Activated CD4-positive, CD25-positive, alpha-beta regulatory T cell treated with anti-CD3 and anti-CD28 coated beads, Interleukin-2, amount 50 U/mL, for 16 hours (primary cell): ENCODE results near the gene TMEM60.
"Not testable (repeated sequence)": the region's sequence is repeated elsewhere in the genome, so short reads cannot be mapped to it uniquely, and the experiment has no call there.

Experiments
- DNase-seq: peaks from one replicate; pipeline ENCODE4 v3.0.0-alpha.2; 2020; ENCODE audit warnings: low read depth, low spot score

The TMEM60 gene

DNA sequence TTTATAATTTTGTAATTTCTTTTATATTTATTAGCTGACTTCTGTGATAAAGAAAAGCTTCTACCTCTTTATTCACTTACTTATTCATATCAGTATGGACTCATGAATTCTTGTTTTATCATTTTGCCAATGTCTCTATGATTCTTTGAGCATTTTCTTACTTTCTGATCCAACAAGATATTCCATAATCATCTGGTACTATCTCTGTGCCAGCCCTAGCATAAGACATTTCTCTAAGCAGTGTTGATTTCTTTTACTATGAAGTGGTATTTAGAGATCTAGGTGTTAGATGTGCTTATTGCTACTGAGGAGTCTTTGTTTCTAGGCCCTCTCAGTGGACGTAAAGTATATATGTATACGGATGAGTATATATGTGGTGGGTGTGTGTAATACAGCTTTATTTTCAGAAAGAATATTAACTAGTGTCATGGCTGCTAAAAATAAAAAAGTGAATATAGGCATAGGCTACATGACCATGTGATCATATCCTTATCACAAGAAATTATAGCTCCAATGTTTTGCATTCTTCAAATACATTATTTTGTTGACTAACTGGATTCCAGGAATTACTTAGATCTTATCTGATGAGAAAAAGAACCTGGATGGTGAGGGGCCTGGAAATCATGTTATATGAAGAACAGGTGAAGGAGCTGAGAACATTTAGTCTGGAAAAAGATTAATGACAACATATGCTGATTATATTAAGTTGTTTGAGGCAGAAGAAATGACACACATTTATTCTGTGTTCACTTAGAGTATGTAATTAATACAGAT, 13.5 kb upstream of the TMEM60 start:
- no peak for DNase-seq

DNA sequence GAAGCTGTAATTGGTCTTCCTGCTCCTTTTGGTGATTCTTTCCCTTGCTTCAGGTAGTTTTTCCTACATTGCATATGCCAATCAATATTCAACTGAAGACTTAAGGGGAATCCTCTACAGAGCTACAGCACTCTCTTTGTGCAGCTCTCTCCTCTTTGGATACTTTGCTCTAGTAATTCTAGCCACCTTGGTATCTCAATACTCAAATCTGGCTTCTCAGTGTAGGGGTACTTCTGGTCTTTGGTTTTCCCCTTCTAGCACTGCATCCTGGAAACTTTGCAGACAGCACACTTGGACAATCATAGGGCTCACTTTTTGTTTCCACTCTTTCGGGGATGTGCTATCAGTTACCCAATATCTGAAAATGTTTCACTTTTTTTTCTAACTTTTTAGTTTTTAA, 10.3 kb upstream of the TMEM60 start:
- DNase-seq: no peak

DNA sequence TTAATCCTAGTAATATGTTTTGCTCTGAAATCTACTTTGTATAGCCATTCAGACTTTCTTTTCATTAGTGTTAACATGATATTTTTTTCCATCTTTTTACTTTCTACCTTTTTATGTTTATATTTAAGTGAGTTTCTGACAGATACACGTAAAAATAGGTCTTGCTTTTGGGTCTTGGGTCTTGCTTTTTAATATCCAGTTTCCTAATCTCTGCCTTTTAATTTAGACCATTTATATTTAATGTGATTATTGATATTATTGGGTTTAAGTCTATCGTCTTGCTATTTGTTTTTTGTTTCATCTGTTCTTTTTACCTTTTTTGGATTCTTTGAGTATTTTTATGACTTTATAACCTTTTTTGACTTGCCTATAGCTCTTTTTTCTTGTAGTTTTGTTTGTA, 8.2 kb upstream of the TMEM60 start:
- DNase-seq: no peak

DNA sequence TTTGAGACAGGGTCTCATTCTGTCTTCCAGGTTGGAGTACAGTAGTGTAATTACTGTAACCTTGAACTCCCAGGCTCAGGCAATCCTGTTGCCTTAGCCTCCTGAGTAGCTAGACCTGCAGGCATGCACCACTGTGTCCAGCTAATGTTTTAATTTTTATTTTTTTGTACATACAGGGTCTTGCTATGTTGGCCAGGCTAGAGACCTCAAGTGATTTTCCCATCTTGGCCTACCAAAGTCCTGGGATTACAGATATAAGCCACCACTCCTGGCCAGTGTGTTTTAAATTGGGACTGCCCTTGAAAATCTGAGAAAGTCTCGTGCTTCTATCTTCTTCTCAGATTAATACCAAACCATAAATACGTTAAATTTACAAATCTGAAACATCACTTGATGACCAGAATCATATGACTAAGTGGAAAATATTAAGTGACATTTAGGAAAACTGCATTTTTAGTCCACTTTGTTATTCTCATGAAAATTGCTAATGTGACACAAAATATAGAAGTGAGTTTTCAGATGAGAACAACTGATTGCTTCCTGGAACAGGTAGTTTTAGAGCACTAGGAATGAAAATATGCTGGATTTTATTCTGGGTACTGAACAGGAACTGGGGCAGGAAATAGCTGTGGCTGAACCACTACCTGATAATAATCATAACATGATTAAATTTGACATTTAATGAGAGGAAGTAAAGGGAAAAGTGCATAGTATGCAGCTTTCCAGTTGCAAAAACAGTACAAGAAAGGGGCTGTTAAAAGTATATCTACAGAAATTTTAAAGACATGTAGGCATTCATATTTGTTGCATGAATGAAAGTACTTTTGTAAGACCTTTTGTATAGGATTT, 4.5 kb upstream of the TMEM60 start:
- no peak for DNase-seq

DNA sequence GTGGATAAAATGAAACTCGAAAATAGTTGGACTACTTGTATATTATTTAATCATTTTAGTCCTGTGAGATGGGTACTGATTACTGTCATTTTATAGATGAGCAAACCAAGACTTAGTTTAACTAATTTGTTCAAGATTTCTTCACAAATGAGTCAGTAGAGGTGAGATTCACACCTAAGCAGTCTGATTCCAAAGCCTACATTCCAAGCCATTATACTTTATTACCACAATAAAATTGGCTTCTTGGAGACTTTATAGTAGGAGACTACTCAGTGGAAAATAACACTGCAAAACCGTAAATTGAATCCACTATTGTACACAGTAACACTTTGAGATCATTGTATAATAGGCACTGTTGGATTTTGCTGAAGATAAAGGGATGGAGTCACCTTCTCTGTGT, 2.5 kb upstream of the TMEM60 start:
- no peak for DNase-seq

DNA sequence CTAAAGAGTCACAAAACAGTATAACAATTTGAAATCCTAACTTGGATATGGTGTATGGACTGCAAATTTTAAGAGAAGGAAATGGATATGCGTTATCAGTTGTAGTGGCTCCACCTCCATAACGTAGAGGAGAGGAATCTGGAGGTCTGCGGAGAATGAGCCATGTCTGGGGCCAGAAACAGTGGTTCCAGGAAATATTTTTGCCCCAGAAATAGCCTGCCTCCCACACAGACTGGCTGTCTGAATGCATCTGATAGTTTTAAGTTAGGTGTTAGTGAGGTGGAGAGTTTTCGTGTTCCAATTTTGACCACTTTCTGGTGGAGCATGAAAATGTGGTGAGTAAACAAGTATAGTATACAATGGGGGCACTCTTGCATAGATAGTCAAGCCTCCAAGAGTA, 1.9 kb upstream of the TMEM60 start:
- no peak for DNase-seq

DNA sequence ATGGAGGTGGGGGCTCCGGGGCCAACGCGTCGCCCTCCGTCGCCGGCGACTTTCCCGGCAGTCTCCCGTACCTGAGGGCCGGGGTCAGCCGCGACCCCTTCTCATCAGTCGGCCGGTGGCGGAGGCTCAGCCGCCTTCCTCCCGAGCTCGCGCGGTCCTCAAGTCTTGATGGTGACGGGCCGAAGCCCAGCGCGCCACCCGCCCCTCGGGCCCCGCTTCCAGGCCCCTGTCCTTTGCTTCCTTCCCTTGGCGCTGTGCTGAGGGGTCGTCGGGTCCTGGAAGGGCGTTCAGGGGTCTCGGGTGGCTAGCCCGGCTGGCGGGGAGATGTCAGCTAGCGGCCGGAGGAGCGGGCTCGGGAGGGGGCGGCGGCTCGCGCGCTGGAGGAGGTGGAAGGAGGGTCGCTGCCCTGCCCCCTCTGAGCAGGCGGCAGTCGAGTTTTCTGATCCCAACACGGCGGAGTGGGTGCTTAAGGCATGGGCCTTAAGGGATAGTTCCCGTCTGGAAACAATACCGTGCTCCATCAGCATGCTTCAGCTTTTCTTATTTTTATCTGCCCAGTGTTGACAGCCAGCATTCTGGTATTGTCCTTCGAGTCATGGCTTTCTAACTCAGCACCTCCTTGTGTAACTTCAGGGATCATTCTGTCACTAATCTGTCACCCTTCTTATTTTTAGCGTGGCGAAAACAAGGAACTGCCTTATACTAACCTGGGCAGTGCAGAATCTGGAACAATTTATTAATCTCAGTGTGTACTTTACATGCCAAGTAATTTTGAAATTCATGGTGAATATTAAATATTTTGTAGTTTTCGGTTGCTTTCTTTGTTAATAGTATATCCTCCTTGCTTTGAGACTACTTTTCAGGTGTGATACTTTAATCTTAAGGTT, 1.1 kb upstream of the TMEM60 start:
- DNase-seq: no peak

DNA sequence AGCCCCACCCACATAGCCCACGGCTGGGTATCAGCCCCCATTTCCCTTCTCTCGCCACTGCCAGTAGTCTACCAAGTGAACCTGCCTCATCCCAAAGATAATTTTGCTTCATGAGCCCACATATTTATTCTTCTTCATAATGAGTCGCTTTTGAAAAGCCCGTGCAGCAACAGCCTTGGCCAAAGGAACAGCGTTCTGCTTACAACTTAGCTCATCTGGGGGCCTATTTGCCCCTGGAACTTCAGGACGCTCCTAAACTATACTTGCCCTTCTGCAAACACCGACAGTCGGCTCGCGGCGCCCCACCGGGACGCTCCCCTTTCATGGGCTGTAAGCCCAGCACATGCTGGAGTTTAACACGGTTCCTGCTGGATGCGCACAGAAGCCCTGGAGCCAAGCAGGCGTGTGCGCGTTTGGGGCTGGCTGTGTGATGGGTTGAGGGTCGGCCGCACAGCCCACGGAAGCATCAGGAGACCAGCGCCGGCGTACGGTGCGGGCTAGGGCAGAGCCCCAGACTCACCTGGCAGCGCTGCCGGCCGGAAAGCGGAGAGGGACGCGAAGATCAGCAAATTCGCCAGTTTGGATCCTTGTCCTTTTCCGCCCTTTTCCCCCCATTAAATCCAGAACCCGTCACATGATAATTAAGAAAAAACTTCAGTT, 370 bp downstream of the TMEM60 start:
- no peak for DNase-seq

DNA sequence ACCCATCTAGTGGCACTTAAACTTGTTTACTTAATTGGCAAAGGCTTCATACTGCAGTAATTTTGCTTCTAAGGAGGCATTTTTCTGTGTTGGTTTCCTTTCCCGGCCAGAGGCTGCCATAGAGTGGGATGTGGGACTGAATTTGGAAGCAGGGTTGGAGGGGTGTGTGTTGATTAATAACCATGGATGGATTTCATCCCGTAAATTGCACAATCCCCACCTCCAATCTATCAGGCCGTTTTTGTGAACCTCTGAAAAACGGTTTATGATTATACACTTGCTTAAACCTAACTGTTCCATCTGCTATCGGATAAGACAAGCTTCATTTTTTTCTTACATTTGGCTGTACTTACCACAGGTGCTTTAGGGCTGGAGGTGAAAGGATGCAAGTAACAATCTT, 1.3 kb downstream of the TMEM60 start:
- DNase-seq: no peak

DNA sequence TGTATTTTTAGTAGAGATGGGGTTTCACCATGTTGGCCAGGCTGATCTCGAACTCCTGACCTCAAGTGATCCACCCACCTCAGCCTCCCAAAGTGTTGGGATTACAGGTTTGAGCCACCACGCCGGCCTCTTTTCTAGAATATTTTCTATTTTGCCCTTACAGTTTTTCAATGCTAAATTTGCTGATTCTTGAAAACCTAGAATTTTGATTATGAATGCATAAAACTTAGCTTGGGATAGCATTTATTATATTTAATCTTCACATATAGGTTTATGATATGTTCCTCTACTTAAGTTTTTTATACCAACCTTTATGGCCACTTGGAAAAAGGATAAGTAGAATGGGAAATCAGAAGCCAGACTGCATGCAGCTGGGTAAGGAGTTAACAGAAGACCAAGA, 2.1 kb downstream of the TMEM60 start:
- no peak for DNase-seq

DNA sequence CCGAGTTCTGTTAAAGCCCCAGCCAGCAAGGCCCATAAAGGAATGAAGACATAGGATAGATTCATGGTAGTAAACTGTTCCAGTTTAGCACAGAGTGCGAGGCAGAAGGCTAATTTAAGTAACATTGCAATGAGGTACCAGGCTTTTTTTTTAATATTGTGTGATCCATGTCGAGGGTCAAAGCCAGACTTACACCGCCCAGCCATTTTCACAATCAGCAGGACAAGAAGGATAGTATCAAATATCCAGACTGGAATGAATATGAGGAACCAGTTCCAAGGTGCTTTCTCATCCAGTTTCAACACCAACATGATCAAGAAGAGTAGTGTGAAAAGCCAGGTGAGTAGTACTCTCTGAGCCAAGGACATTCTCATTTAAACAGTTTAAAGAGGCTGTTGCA, 4.2 kb downstream of the TMEM60 start:
- no peak for DNase-seq

DNA sequence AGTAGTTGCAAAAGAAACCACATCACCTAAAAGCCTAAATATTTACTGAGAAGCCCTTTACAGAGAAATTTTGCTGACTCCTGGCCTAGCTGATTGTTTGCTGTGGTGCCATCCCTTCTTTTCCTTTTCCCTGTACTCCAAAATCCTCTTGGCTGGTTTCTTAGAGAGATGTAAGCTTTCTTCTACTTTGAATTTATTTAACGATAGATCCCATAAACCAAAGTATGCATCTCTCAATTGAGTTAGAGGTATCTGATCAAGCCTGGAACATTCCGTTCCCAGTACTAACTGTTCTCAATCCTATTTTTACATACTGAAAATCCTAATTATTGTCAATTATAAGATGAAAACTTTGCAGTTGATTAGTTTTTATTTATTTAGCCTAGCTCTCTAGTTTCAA, 6.3 kb downstream of the TMEM60 start:
- no peak for DNase-seq

DNA sequence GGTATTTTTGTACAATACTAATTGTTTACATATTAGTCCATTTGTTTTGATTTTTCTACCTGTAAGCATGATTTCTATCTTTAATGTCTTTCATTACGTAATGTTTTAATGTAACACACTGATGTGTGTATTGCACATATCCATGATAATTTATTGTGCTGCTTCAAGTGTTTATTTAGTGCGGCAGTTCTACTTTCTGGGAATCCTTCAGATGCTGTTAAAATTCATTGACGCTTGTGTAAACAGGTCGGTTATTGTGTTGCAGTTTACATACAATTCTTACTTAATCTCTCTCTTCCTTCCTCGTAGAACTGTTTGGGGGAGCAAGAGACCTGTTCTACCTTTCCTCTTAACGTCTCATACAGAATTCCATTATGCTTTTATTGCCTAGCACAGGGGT, 6.9 kb downstream of the TMEM60 start:
- no peak for DNase-seq

DNA sequence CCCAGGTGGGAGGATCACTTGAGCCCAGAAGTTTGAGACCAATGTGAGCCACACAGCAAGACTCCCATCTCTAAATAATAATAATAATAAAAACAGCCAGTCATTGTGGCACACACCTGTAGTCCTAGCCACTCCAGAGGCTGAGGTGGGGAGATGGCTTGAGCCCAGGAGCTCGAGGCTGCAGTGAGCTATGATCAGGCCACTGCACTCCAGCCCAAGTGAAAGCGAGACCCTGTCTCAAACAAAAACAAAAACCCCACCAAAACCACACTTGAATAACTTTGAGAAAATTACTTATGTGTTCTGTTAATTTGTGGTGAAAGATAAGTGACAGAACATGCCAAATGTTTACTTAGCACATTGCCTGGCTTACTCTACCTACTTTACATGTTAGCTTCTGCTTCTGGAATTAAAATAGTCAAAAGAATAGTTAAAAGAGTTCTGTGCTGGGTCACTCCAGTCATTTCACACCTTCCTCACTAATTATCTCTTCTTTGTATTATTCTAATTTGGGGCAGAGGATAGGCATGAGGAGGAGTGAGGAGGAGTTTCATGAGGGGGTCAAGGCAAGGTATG, 9.8 kb downstream of the TMEM60 start:
- no peak for DNase-seq

DNA sequence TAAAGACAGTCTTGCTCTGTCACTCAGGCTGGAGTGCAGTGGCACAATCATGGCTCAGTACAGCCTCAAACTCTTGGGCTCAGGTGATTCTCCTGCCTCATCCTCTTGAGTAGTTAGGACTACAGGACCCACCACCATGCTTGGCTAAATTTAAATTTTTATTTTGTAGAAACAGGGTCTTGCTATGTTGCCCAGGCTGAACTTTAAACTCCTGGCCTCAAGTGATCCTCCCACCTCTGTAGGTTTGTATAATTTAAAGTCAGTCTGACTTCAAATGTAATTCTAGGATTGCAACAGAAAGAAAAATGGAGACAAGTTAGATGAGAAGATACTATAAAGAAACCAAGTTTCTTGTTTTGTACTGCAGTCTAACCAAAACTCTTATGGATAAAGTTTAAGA, 11.5 kb downstream of the TMEM60 start:
- no peak for DNase-seq

DNA sequence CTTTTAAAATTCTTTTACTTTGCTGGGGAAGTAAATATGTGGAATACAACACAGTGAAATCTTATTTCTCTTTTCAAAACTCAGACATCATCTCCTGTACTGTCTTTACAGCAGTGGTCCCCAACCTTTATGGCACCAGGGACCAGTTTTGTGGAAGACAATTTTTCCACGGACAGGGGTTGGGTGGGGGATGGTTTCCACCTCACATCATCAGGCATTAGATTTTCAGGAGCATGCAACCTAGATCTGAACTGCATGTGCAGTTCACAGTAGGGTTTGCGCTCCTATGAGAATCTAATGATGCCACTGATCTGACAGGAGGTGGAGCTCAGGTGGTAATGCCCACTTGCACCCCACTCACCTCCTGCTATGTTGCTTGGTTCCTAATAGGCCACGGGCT, 12.2 kb downstream of the TMEM60 start:
- no peak for DNase-seq

DNA sequence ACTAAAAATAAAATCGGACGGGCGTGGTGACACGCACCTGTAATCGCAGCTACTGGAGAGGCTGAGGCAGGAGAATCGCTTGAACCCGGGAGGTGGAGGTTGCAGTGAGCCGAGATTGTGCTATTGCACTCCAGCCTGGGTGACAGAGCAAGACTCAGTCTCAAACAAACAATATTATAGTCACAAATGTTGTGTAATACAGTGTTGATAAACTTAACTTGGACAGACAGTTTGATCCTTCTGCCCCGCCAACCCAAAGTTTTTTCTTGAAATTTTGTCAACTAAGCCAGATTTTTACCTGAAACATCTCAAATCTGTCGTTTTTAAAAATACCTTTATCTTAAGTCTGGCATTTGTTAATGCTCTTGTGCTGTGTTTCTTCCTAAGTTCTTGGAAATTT, 13.8 kb downstream of the TMEM60 start:
- not testable (repeated sequence) for DNase-seq

DNA sequence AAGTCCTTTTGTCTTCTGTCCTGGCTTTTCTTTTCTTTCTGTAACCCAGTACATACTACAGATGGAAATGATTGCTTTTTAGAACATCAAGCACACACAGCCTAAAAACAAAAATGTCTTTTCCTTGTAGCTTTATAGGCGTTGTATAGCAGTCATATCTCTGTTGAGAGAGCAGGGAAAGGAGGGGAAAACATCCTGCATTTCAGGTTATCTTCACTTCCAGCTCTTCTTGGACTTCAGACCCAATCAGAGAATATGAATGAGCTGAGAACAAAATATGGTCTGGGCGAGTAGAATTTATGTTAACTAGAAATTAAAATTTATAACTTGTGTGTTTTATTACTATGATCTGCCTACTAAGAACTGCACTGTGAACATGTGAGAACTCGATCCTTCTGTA, 14.7 kb downstream of the TMEM60 start:
- no peak for DNase-seq

DNA sequence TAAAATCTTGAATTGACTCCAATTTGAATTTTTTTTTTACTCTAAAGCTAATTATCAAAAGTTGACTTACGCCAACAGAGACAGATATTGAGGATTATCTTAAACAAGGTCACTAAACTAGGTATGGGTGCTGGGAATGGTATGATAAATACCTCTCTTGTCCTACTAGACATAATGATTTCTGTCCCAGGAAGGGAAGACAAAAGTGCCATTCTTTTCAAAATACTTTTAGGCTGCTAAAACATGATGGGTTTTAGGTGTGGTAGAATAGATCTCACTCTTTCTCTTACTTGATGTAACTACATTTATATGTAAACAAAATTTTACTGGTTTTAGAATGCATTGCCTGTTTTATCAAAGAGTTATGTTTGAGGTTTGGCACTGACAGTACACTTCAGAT, 15.1 kb downstream of the TMEM60 start:
- no peak for DNase-seq

DNA sequence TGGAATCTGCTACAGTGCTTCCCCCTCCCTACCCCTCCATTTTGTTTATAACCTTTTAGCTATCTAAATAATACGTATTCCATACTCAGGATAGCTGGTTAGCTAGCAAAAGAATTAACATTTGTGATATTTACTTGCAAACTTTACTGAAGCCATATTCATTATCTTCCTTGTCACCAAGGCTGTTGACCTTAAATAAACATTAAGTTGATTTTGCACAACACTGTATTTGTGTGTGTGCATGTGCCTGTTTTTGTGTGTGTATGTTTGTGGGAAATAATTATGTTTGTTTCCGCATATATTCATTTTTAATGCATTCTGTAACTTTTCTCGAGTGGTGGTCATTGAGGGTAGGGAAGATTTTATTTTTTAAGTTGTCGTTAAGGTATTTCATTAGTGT, 15.9 kb downstream of the TMEM60 start:
- DNase-seq: no peak

DNA sequence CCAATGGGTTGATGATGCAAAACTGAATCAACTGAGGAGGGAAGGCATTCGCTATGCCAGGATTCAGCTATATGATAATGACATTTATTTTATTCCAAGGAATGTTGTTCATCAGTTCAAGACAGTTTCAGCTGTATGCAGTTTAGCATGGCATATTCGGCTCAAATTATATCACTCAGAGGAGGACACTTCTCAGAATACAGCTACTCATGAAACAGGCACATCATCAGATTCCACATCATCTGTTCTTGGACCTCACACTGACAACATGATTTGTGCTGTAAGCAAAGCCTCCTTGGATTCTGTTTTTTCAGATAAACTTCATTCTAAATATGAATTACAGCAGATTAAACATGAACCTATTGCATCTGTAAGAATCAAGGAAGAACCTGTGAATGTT, 19.7 kb downstream of the TMEM60 start:
- no peak for DNase-seq
